Measurements from ENCODE around the gene GLT1D1. TPM values are rescaled to one million over a fixed set of nuclear protein-coding genes. Genes with fewer than 3 reads are reported as not detected.

GLT1D1 gene
- total RNA-seq, 1 experiment from 2014 or later = not detected

DNA sequence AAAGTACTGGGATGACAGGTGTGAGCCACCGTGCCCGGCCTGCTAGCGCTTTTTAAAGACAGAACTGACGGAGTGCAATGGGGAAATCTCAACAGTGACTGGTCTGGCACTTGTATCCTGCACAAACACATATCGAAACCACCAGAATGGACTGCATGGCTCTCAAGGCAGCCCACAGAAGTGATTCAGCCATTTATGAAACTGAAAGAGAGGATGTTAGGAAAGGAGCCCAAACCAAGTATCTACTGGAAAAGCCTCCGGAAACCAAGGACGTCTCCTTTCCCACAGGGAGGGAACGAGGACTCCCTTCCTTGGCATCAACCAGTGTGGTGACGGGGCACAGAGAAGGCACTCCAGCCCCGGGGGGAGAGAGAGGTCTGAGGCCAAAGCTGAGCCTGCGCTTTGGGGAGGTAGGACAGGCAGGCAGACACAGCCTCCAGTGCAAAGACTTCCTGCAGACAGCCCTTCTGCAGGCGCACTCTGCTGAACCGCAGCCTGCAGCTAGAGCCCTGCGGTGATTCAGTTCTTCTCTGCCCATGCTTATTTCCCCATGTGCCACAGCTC is 46.0 kb upstream of the GLT1D1 start:
- TF ChIP-seq ATF3 (IDR thresholded peaks at IDR 0.05) (no peak), POLR2A (IDR thresholded peaks at IDR 0.05; ENCODE audit: borderline replicate concordance, extremely low read depth, insufficient read depth, insufficient read length) (no peak), CEBPB (IDR thresholded peaks at IDR 0.05; ENCODE audit: low read depth) (no peak), FOSL1 (IDR thresholded peaks at IDR 0.05; ENCODE audit: low read depth) (no peak), POLR2AphosphoS5 (IDR thresholded peaks at IDR 0.05; ENCODE audit: low read depth, low read length) (no peak), EGR1 (IDR thresholded peaks at IDR 0.05; ENCODE audit: low read depth) (no peak), EZH2 (IDR thresholded peaks at IDR 0.05) (no peak), EZH2phosphoT487 (IDR thresholded peaks at IDR 0.05; ENCODE audit: borderline replicate concordance) (no peak)
- TF ChIP-seq, protein P1, sequence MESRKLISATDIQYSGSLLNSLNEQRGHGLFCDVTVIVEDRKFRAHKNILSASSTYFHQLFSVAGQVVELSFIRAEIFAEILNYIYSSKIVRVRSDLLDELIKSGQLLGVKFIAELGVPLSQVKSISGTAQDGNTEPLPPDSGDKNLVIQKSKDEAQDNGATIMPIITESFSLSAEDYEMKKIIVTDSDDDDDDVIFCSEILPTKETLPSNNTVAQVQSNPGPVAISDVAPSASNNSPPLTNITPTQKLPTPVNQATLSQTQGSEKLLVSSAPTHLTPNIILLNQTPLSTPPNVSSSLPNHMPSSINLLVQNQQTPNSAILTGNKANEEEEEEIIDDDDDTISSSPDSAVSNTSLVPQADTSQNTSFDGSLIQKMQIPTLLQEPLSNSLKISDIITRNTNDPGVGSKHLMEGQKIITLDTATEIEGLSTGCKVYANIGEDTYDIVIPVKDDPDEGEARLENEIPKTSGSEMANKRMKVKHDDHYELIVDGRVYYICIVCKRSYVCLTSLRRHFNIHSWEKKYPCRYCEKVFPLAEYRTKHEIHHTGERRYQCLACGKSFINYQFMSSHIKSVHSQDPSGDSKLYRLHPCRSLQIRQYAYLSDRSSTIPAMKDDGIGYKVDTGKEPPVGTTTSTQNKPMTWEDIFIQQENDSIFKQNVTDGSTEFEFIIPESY (IDR thresholded peaks at IDR 0.05; ENCODE audit: extremely low read depth, insufficient replicate concordance, low read length) = no peak
- no peaks in the 10 kb centered on the region for H3K27me3 ChIP-seq (ENCODE audit: insufficient read depth, low read length)
- ATAC-seq (no peak), DNase-seq (ENCODE audit: low read depth, low spot score) (no peak)
- no TSS peak for BruUV-seq (replicated peaks)
- H3K9ac ChIP-seq (ENCODE audit: low read length) = no peak overlapping the region
- no peaks in the 10 kb centered on the region for H3K9me3 ChIP-seq (ENCODE audit: control insufficient read depth in 1 of 2, insufficient read depth in 1 of 2, low read depth in 1 of 2, low read length in 2 of 2)
- H2AFZ ChIP-seq (ENCODE audit: low read depth, low read length, poor library complexity, severe bottlenecking) = no peak overlapping the region
- no peak overlapping the region for H3K4me2 ChIP-seq (ENCODE audit: low read length)
- ChIA-PET POLR2A (no interaction called here), RAD21 (ENCODE audit: low non-redundant PET in 1 of 2, low total read pairs in 2 of 2, uncharacterized antibody in 2 of 2, unreplicated experiment in 2 of 2) (no interaction called here), CTCF (no interaction called here)
- H3K9me2 ChIP-seq (ENCODE audit: insufficient read depth) = no peaks in the 10 kb centered on the region
- intact Hi-C loops (cut with micrococcal nuclease) = no loop called here
- peaks cover 4 to 6% of the 10 kb centered on the region in 2 experiments; a peak in 2 of 4 replicates for H3K36me3 ChIP-seq (ENCODE audit: control insufficient read depth in 1 of 2, insufficient read depth in 2 of 2, low read length in 2 of 2)
- H3K79me2 ChIP-seq (ENCODE audit: insufficient read depth, low read length) = peaks cover 63% of the 10 kb centered on the region
- no peak overlapping the region for H3K27ac ChIP-seq (ENCODE audit: low read depth, low read length)
- H3K4me1 ChIP-seq (ENCODE audit: control insufficient read depth in 1 of 2, insufficient read depth in 2 of 2, low read length in 2 of 2) = no peaks in the 10 kb centered on the region
- H3K4me3 ChIP-seq (replicated peaks in 1 of 2; ENCODE audit: low read depth in 1 of 2, low read length in 2 of 2) = no peak overlapping the region
- no peaks in the 10 kb centered on the region for H4K20me1 ChIP-seq (ENCODE audit: insufficient read depth)
